Gastroesophageal sphincter (tissue), 4 donors: Measurements from ENCODE around the gene LGI2. TPM values are rescaled to one million over a fixed set of nuclear protein-coding genes. Genes with fewer than 3 reads are reported as not detected.

Experiments used
- ATAC-seq: fragments of 150-250 bp; one replicate; pipeline ENCODE4 v1.9.1; 2016; ENCODE audit warnings: mild to moderate bottlenecking, moderate library complexity
- H3K27ac ChIP-seq, 4 donors: fragments of 200-600 bp; sonication (generic) in 3 of 4; 1 replicate in 3 of 4; 2 replicates in 1 of 4; pipeline ENCODE4 v1.5.1; 2016 to 2019
- H3K27me3 ChIP-seq: fragments of 200-600 bp; sonication (generic); one replicate; pipeline ENCODE4 v1.5.1; 2019
- H3K36me3 ChIP-seq, 2 donors: fragments of 200-600 bp; sonication (generic); one replicate each; pipeline ENCODE4 v1.5.1; 2019; ENCODE audit warnings: control low read depth in 1 of 2
- H3K4me1 ChIP-seq, 3 donors: fragments of 200-600 bp; sonication (generic); 1 replicate in 2 of 3; 2 replicates in 1 of 3; pipeline ENCODE4 v1.5.1; 2016 to 2019; ENCODE audit warnings: control low read depth in 2 of 3
- H3K4me3 ChIP-seq, 2 donors: fragments of 200-600 bp; sonication (generic); one replicate each; pipeline ENCODE4 v1.5.1; 2019; ENCODE audit warnings: mild to moderate bottlenecking in 1 of 2, moderate library complexity in 1 of 2
- H3K9me3 ChIP-seq, 3 donors: fragments of 200-600 bp; sonication (generic); one replicate each; pipeline ENCODE4 v1.5.1; 2017 to 2019; ENCODE audit warnings: control low read depth in 2 of 3
- CTCF ChIP-seq, 4 experiments: fragments of 200-600 bp in 2 of 4; fragments of 450-650 bp in 2 of 4; sonication (generic) in 1 of 4; IDR thresholded peaks; one replicate each; pipeline ENCODE4 v1.5.1; 2017 to 2019; ENCODE audit warnings: antibody characterized with exemption in 4 of 4, mild to moderate bottlenecking in 2 of 4, moderate library complexity in 2 of 4
- EP300 ChIP-seq: sonication (generic); formaldehyde crosslinking; IDR thresholded peaks from one replicate; pipeline ENCODE4 v1.6.1; 2017; ENCODE audit warnings: antibody characterized with exemption, mild to moderate bottlenecking
- POLR2A ChIP-seq, 2 donors: fragments of 450-650 bp; IDR thresholded peaks; one replicate each; pipeline ENCODE4 v1.6.1; 2017; ENCODE audit warnings: antibody characterized with exemption in 2 of 2, mild to moderate bottlenecking in 2 of 2, moderate library complexity in 1 of 2
- POLR2AphosphoS5 ChIP-seq: sonication (generic); formaldehyde crosslinking; IDR thresholded peaks from one replicate; pipeline ENCODE4 v1.6.1; 2017; ENCODE audit warnings: antibody characterized with exemption
- WGBS, 2 donors: methylation state at CpG; one replicate each; pipeline ENCODE4 v1.1.5; 2018; ENCODE audit warnings: low coverage in 1 of 2; 5-methylcytosine and 5-hydroxymethylcytosine counted together
- total RNA-seq, 4 donors: library from RNA; depleted of rRNA; stranded (reverse); fragments of >200 nt; gene quantifications; one replicate each; pipeline ENCODE4 v1.1.0, GENCODE V29; 2016

Gene LGI2
- total RNA-seq, 4 donors from 2014 or later: 3.2 to 23.0 (median 11.9) TPM

- H3K27ac ChIP-seq: no peak overlapping the region
- ATAC-seq: no peak
- no peaks in the 10 kb centered on the region for H3K4me1 ChIP-seq
- TF ChIP-seq CTCF (IDR thresholded peaks at IDR 0.05) (no peak), EP300 (no peak), POLR2AphosphoS5 (no peak), POLR2A (IDR thresholded peaks at IDR 0.05) (no peak)
- no peak overlapping the region for H3K4me3 ChIP-seq
- WGBS, 2 donors: 100% methylated on average over 1 to 7 of the region's 11 CpGs
- no peaks in the 10 kb centered on the region for H3K9me3 ChIP-seq
- H3K36me3 ChIP-seq: no peaks in the 10 kb centered on the region
- H3K27me3 ChIP-seq: no peaks in the 10 kb centered on the region
Observed at GRCh38 chr4:25075129-25075528, 44.4 kb upstream of the LGI2 start.

GRCh38 chr4:25070545-25070944 lies 39.8 kb upstream of the LGI2 start:
- Histone ChIP-seq H3K36me3 (no peaks in the 10 kb centered on the region), H3K4me3 (no peak overlapping the region), H3K27ac (no peak overlapping the region), H3K9me3 (no peaks in the 10 kb centered on the region), H3K27me3 (no peaks in the 10 kb centered on the region), H3K4me1 (no peaks in the 10 kb centered on the region)
- ATAC-seq: no peak
- no peak for TF ChIP-seq EP300
- TF ChIP-seq CTCF (IDR thresholded peaks at IDR 0.05): no peak
- no peak for TF ChIP-seq POLR2A (IDR thresholded peaks at IDR 0.05)
- no peak for TF ChIP-seq POLR2AphosphoS5
- WGBS, 2 donors: 84 to 100% methylated on average over 1 to 3 of the region's 3 CpGs

GRCh38 chr4:25069014-25069413 lies 38.3 kb upstream of the LGI2 start:
- ATAC-seq: no peak
- H3K4me3 ChIP-seq: no peak overlapping the region
- H3K4me1 ChIP-seq: no peaks in the 10 kb centered on the region
- H3K27me3 ChIP-seq: no peaks in the 10 kb centered on the region
- no peaks in the 10 kb centered on the region for H3K36me3 ChIP-seq
- no peak for TF ChIP-seq POLR2AphosphoS5
- TF ChIP-seq EP300: no peak
- TF ChIP-seq CTCF (IDR thresholded peaks at IDR 0.05): no peak
- TF ChIP-seq POLR2A (IDR thresholded peaks at IDR 0.05): no peak
- WGBS, 2 donors: 100% methylated on average over 1 of the region's 3 CpGs; no CpG with 5 or more reads in 1 of the 2 donors
- no peaks in the 10 kb centered on the region for H3K9me3 ChIP-seq
- no peak overlapping the region for H3K27ac ChIP-seq

GRCh38 chr4:25068386-25068785 lies 37.6 kb upstream of the LGI2 start:
- WGBS, 2 donors: 88 to 100% methylated on average over 3 of the region's 3 CpGs

More at GRCh38 chr4:25068386-25068785, 37.6 kb upstream of the LGI2 start:
- H3K4me3 ChIP-seq: no peak overlapping the region
- H3K4me1 ChIP-seq: no peaks in the 10 kb centered on the region
- H3K9me3 ChIP-seq: no peaks in the 10 kb centered on the region
- no peak for ATAC-seq
- TF ChIP-seq CTCF (IDR thresholded peaks at IDR 0.05): no peak
- no peaks in the 10 kb centered on the region for H3K36me3 ChIP-seq
- H3K27ac ChIP-seq: no peak overlapping the region
- H3K27me3 ChIP-seq: no peaks in the 10 kb centered on the region
